COR-L47 (cell line): Measurements from ENCODE around the gene CES3.
A peak's percentile ranks its signal among the peaks of the same experiment; 100 is the strongest.

ENCODE experiments used
- DNase-seq: peaks from one replicate; lab custom pipeline; 2025; lab: John Stamatoyannopoulos, UW

CES3 gene

GRCh38 chr16:66961065-66961744, at the start of gene CES3:
TSS of gene CES3 (plus strand) at chr16:66961266. CDS start at chr16:66961308, 42 bp downstream.
- DNase-seq, result peak; percentile 66

- DNase-seq, result no peak
These were observed 49.3 kb upstream of the CES3 start for GRCh38 chr16:66911801-66912200.

- DNase-seq, result no peak
These were observed 48.0 kb upstream of the CES3 start for GRCh38 chr16:66913081-66913480.

- DNase-seq, result no peak
These were observed 47.4 kb upstream of the CES3 start for GRCh38 chr16:66913711-66914110.

GRCh38 chr16:66914541-66914940, 46.5 kb upstream of the CES3 start:
- DNase-seq, result no peak

- DNase-seq, result no peak
These were observed 46.0 kb upstream of the CES3 start for GRCh38 chr16:66915041-66915440.

GRCh38 chr16:66916518-66916917, 44.5 kb upstream of the CES3 start:
- no peak for DNase-seq

GRCh38 chr16:66917741-66918140, 43.3 kb upstream of the CES3 start:
- DNase-seq, result no peak

- DNase-seq, result no peak
These were observed 42.7 kb upstream of the CES3 start for GRCh38 chr16:66918355-66918754.

- DNase-seq, result no peak
These were observed 42.1 kb upstream of the CES3 start, which contains the start of gene CDH16 for GRCh38 chr16:66918803-66919568. TSS of gene CDH16 (minus strand) at chr16:66918885. CDS start at chr16:66918065, 820 bp downstream.

- DNase-seq, result no peak
These were observed 41.3 kb upstream of the CES3 start for GRCh38 chr16:66919569-66920298.

- DNase-seq, result no peak
These were observed 40.8 kb upstream of the CES3 start for GRCh38 chr16:66920299-66920590.

- no peak for DNase-seq
These were observed 40.0 kb upstream of the CES3 start for GRCh38 chr16:66920924-66921680.

- no peak for DNase-seq
These were observed 39.2 kb upstream of the CES3 start for GRCh38 chr16:66921729-66922450.

- DNase-seq, result no peak
These were observed 37.8 kb upstream of the CES3 start for GRCh38 chr16:66923247-66923731.

GRCh38 chr16:66923866-66924265, 37.2 kb upstream of the CES3 start:
- DNase-seq, result no peak

GRCh38 chr16:66924527-66925321, 36.3 kb upstream of the CES3 start:
- no peak for DNase-seq

GRCh38 chr16:66925322-66925840, 35.7 kb upstream of the CES3 start, which contains the start of gene RRAD:
TSS of gene RRAD (minus strand) at chr16:66925535. CDS start at chr16:66925179, 356 bp downstream.
- no peak for DNase-seq

GRCh38 chr16:66926171-66926947, 34.7 kb upstream of the CES3 start:
- DNase-seq, result no peak
